Stimulated activated CD4-positive, alpha-beta T cell treated with anti-CD3 and anti-CD28 coated beads, Interleukin-15, amount 100 ng/mL, for 24 hours (primary cell): ENCODE data around the gene MAK.
A peak's percentile ranks its signal among the peaks of the same experiment; 100 is the strongest.
"Not testable (repeated sequence)": the region's sequence is repeated elsewhere in the genome, so short reads cannot be mapped to it uniquely, and the experiment has no call there.

Experiments
- DNase-seq: peaks from one replicate; pipeline ENCODE4 v3.0.0-alpha.2; 2020

MAK gene

GRCh38 chr6:10853849-10854300 lies 15.5 kb upstream of the MAK start:
- DNase-seq, result not testable (repeated sequence)

DNA sequence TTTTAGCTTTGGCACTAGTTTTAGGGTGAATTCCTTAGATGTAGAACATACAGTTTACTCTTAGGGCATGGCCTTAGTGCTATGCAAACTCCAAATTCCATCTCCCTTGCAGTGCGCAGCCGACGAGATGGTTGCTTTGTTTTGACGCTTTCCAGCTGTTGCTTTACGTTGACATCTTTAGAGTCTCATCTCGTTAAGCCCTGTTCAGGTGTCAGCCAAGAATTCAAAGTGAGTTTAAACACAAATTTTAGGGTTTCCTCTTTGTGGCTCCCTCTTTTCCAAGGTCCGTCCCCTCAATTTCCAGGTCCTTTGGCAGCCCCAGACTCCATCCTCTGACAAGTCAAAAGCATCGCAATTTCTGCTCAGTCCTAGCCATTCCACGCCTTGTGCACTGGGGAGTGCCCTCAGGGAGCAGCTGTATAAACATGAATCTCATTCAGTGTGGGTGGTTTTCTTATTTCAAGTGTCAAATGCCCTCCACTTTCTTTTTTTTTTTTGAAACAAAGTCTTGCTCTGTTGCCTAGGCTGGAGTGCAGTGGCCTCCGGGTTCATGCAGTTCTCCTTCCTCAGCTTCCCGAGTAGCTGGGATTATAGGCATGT lies 14.1 kb upstream of the MAK start:
- no peak for DNase-seq

DNA sequence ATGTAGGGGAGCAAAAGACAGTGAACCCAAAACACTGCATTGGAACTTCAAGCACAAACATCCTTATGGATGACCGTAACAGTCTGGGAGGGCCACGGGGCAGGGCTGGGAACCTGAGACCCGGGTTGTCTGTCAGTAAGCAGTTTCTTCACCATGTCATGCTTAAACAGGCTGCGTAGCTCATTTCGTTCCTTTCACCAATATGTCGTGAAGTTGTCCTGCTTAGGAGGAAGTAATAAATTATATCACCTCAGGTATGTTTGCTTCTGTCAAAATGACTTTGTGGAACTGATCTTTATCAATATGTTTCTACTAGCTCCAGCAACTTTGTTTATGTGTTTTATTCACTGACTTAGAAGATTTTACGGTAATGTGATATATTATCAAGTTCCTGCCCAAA lies 12.4 kb upstream of the MAK start:
- no peak for DNase-seq

DNA sequence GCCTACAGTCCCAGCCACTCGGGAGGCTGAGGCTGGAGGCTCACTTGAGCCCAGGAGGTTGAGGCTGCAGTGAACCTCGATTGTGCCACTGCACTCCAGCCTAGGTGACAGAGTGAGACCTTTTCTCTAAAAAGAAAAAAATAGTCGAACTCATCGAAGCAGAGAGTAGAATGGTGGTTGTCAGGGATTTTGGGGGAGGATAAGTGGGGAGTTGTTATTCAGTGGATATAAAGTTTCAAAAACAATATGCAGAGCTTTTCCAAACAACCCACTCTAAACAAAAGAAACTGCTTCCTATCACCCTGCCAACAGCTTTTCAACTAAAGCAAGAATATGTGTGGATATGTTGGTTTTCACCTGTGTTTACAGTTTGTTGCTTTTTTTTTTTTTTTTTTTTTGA lies 11.6 kb upstream of the MAK start:
- no peak for DNase-seq

GRCh38 chr6:10847684-10848083 lies 9.3 kb upstream of the MAK start:
- DNase-seq, result no peak

- DNase-seq, result no peak
These were observed 5.2 kb upstream of the MAK start for GRCh38 chr6:10843554-10843953.

- peak; percentile 49 for DNase-seq
These were observed 525 bp upstream of the MAK start for GRCh38 chr6:10838794-10839333.

DNA sequence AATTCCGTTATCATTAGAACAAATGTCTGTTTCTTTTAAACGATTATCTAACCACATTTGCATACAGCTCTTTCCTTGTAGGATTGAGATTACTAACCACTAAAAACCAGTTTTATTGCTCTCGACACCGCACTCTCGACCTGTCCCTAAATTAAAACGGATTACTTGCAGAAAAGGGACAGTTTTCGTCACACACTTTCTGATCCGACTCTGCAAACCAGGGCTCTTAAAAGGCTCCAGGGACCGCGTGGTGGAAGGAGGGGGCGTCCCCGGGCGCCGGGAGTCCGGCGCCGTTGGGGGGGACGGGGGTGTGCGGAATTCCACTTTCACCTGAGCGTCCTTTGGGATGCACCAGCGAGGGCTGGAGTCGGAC lies 731 bp downstream of the MAK start:
- DNase-seq, result peak; percentile 25

DNA sequence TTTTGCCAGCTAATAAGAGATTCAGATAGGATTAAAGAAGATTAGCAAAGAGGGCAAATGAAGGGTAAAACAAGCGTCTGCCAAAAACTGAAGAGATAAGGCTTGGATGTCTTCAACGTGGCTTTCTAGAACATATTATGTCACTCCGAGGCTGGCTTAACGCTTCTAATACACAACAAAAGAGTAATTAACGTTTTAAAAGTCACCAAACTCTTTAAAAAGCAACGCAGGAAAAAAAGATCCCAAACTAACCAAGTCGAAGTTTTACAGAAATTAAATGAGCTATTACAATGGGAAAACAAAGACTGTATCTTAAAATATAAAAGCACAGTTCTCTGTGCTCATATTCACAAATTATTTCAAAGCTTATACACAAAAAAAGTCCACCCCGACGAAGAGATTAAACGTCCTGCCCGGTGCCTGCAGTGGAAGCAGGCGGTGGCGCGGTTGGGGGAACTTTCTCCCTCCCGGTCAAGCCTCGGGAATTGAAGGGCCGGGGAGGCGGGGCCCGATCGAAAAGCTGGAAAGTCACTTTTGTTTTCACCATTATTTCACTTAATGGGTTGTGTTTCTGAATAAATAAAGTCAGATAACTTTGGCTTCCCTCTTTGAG lies 1.2 kb downstream of the MAK start:
- DNase-seq, result no peak

DNA sequence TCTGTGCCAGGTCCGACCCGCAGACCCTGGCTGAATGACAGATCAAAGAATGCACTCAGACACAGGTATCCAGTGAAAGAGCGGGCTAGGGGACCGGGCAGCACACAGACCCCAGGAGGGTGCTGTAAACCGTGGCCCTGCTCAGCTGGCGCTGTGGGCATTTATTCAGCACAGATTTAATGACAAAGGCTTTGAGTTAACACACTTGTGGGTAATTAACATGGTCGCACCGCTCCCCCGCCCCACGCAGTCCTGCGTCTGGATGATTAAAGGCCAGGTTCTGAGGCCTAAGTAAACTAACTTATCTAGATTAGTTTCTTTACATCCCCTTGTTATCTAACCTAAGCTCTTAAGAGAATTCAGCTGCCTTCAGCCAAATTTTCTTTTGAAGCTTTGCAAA lies 3.5 kb downstream of the MAK start:
- DNase-seq, result no peak

GRCh38 chr6:10831609-10832008 lies 6.7 kb downstream of the MAK start:
- DNase-seq, result no peak

- no peak for DNase-seq
These were observed 13.5 kb downstream of the MAK start for GRCh38 chr6:10824819-10825218.

- no peak for DNase-seq
These were observed 14.0 kb downstream of the MAK start for GRCh38 chr6:10824297-10824696.

GRCh38 chr6:10814176-10814575 lies 24.2 kb downstream of the MAK start:
- not testable (repeated sequence) for DNase-seq

GRCh38 chr6:10809098-10809497 lies 29.2 kb downstream of the MAK start:
- no peak for DNase-seq

DNA sequence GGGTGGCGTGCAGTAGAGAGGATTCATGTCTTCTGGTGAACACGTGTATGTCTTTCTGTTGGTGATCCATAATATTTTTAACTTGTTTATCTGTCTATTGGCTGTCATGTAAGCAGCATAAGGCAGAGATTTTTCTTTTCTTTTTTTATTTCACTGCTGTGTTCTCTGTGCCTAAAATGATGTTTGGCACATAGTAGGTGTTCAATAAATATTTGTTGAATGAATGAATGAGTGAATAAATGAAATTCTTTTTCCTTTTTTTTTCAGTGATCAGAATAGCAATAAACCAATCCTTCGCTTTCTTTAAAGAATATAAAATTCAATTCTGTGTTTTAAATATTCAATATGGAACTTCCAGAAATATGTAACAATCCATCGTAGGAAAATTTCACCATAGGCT lies 30.0 kb downstream of the MAK start:
- no peak for DNase-seq

GRCh38 chr6:10801224-10801848 lies 37.0 kb downstream of the MAK start:
- DNase-seq, result peak; percentile 64

DNA sequence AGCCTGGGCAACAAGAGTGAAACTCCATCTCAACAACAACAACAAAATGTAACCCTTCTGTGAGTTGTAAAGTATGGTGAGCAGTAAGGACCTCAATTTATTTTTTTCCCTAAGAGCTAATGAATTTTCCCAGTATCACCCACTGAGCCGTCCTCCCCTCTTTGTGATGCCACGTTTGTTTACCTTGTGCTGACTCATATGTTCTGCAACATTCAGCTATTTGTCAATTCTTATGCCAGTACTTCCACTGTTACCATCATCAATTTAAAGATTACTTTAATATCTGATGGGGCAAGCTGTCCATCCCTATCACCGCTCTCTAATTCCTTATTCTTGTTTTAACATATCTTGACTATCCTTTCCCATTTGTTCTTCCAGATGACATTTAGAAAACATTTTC lies 37.5 kb downstream of the MAK start:
- DNase-seq, result no peak

- no peak for DNase-seq
These were observed 44.1 kb downstream of the MAK start for GRCh38 chr6:10794239-10794638.

DNA sequence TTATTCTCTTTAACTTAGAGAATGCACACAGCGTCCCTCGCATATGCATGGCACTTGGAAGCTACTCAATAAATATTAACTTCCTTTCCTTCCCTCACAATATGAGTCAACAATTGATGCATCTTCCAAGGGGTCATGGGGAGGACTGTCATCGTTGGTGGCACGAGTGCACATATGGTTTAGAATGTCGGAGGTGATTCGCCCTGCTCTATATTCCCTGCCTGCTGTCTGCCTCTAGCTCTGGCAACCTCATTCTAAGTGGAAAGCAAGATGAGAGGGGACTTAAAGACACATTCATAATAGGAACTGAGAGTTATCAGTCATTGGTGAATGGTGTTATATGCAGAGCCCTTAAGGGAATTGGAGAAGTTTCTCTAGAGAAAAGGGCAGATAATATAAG lies 44.6 kb downstream of the MAK start:
- no peak for DNase-seq

DNA sequence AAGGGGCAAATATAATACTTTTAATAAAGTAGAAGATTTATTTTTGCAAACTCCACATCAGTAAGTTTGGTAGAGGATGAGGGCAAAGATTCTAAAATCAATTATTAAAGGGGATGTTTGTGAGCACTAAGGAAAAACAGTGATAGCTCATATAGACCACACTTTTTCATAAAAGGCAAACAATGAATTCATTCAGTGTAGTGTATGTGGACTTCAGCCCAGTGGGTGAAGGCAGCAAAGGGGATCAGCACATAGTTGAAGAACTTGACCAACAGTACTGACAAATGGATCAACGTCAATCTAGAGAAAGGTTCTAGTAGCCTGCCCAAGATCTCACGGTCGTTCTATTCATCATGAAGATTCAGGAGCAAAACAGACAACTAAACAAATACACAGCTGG lies 45.3 kb downstream of the MAK start:
- no peak for DNase-seq

DNA sequence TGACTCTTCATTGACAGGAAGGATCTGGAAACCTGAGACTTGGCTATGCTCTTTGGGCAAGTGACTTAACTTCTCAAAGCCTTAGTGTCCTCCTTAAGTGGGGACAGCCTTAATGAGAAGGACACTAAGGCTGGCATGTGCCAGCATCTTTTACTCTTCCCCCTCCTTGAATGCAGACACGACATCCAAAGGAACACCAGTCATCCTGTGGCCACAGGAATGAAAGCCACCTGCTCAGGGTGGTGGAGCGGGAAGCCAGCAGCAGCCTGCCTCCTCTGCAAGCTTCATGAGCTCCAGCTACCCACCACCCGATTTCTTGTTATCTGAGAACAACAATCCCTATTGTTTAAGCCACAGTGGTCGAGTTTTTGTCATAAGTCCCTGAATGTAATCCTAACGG lies 46.2 kb downstream of the MAK start:
- DNase-seq, result no peak

- DNase-seq, result no peak
These were observed 46.7 kb downstream of the MAK start for GRCh38 chr6:10791673-10792072.

DNA sequence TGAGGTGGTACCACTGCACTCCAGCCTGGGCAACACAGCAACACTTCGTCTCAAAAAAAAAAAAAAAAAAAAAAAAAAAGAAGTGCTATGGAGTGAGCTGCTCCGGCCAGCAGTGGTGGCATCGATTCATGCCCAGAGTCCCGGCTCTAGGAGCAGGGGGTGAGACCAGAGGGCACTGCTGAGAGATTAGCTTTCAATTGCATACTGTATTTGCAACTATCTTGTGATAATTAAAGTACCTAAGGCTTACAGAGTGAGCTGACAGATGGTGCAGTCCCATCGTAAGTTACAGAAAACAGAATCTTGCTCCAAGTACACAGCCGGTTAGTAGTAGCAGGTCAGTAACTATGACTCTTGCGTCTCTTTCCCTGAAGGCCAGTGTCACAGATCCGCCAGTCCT lies 59.3 kb downstream of the MAK start:
- DNase-seq, result no peak

DNA sequence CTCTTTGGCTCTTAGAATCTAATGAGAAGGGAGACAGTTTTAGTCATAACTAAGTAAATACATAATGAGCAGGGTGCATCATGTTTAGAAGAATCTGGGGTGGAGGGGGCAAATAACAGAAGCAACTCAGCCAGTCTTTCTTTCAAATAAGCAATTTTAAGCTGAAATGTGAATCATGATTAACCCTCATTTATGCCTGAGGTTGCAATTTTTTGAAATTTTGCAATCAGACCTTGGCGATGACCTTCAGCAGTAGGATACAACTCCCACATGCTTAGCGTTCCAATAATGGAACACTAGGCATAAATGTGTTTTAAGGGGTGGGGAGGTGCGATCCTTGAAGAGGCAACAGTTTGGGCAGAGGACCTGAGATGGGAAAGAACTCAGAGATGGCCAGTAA lies 60.1 kb downstream of the MAK start:
- DNase-seq, result no peak
